Stimulated activated CD4-positive, alpha-beta T cell treated with anti-CD3 and anti-CD28 coated beads, TNF-alpha, amount 100 ng/mL, for 24 hours (primary cell): Measurements from ENCODE around the gene ASXL2.

Experiments used
- DNase-seq, 3 experiments: peaks; one replicate each; pipeline ENCODE4 v3.0.0-alpha.2; 2020; ENCODE audit warnings: low read depth in 3 of 3

The ASXL2 gene

DNA sequence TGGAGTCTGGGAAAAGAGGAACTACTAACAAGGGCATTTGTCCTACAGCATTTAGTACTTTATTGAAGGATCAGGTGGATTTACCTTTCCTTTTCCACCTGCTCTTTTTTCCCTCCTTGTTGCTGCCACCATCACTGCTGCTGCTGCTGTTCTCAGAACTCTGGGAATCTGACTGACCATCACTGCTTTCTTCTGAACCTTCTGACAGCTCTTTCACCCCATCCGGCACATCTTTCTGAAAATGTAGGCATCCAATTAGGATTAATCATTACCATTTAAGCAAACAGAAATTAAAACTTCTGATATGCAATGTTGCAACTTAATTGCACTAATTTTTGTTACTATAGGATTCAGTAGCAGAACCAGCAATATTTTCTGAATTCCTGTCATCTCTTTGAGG is 79.0 kb downstream of the ASXL2 start:
- no peak for DNase-seq

DNA sequence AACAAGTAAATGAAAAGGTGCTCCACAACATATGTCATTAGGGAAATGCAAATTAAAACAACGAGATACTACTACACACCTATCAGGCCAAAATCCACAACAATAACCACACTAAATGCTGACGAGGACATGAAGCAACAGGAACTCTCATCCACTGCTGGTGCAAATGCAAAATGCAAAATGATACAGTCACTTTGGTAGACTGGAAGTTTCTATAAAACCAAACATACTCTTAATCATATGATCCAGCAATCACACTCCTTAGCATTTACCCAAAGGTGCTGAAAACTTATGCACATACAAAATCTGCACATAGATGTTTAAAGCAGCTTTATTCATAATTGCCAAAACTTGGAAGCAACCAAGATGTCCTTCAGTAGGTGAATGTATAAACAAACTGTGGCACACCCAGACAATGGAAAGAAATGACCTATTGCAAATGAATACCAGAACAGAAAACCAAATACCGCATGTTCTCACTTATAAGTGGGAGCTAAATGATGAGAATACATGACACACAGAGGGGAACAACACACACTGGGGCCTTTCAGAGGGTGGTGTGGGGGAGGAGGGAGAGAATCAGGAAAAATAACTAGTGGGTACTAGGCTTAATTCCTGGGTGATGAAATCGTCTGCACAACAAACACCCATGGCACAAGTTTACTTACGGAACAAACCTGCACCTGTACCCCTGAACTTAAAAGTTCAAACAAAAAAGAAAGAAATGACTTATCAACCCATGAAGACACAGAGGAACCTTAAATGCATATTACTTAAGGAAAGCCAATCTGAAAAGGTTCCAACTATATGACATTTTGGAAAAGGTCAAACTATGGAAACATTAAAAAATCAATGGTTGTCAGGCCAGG is 80.4 kb downstream of the ASXL2 start:
- DNase-seq: no peak

DNA sequence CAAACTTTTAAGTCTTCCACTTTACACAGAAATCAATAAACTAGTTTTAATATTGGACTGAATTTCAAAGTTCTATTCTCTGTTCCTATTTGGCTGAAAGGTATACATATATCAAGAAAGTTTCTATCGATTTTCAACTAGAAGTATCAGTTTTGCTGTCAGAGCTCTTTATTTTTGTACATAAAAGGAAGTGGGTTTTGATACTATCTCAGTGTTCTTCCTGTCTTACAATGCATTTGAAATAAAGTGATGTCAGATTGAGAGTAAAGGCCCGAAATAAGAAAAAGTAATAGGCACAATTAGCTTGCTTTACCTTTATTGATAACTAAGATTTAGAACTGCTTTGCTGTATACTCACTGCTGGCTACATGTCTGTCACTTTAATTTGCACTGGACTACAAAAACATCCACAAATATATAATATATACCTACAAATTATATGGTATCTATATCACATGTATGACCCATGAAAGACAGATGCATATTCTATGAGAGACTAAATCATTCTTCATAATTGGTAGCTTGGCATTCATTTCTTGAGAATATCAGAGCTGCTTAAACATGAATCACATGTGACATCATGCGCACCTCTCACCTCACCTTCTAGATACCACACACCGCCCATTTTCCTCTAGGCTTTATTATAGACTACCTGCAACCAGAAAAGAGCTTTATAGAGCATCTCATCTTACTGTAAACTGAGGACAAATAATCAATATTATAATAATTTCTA is 83.6 kb downstream of the ASXL2 start:
- DNase-seq: no peak

DNA sequence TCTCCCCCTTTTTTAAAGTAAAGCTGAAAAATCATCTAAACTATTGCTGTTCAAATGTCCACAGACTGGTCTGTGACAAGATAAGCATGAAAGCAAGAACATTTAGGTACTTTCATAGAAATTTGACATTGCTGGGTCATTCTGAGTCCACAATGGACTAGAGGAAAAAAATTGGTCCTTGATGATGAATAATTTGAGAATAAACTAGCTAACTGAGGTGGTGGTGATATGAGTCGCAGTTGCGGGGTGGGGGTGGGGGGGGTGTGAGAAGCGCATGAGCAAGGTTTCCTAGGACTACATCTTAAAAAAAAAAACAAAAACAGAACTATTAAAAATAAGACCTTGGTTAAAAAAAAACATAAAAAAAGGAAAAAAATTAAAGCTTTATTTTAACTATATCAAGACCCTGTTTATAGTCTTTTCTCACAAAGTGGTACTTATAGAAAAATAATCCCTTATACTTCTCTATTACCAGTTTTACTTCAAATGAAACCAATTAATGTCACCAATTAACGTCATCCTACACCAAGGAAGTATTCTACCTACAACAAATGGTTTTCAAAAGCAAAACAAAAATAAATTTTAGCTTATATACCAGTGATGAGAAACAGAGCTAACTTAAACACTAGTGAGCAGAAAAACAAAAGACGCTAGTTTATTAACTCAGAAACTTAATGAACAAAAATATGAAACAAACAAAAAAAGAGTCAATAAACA is 88.1 kb downstream of the ASXL2 start:
- no peak for DNase-seq

DNA sequence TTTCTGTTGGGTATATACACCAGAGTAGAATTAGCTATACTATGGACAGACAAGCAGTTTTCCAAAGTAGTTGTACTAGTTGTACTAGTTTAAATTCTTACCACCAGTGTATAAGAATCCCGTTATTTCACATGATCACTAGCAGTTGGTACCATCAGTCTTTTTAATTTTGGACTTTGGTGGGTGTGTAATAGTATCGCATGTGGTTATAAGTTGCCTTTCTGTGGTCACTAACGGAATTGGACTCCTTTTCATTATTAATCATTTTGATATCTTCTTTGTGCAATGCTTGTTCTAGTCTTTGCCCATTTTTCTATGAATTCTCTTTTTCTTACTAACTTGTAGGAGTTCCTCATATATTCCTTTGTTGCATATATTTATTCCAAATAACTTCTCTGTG is 89.8 kb downstream of the ASXL2 start:
- no peak for DNase-seq

DNA sequence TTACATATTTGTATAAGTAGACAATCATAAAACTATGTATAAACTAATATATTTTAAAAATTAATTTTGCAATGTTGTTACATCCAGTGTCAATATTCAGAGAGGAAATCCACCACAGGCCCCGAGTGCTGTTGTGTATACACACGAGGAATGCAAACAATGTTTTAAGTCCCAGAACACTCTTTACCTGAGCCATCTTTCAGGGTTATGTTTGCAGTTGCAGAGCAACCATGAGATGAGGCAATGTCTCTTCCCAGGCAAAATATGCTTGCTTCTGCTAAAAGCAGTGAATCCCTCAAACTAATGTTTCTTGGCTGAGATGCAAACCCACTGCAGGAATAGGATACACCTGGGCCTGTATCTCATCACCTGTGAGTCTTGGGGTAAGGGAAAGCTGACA is 91.3 kb downstream of the ASXL2 start:
- no peak for DNase-seq

DNA sequence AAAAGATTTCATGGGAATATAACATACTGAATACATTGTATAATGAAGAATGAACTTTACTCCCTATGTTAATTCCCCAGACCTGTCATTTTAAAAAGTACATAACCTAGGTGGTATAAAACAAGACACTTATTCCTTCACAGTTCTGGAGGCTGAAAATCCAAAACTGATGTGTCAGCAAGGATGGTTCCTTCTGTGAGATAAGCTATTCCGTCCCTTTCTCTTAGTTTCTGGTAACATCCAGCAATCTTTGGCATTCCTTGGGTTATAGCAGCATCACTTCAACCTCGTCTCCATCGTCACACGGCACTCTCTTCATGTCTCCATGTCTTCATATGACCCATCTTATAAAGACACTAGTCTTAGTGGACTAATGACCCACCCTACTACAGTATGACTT is 93.9 kb downstream of the ASXL2 start:
- no peak for DNase-seq

DNA sequence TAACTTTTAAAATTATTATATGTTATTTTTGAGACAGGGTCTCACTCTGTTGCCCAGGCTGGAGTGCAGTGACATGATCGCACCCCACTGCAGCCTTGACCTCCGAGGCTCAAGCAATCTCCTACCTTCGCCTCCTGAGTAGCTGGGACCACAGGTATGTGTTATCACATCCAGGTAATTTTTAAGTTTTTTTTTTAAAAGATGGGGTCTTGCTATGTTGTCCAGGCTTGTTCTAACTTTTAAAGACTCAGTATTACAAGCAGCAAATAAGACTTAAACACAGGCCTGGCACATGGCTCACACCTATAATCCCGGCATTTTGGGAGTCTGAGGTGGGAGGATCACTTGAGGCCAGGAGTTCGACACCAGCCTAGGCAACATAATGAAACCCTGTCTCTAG is 101.2 kb downstream of the ASXL2 start:
- DNase-seq: no peak

DNA sequence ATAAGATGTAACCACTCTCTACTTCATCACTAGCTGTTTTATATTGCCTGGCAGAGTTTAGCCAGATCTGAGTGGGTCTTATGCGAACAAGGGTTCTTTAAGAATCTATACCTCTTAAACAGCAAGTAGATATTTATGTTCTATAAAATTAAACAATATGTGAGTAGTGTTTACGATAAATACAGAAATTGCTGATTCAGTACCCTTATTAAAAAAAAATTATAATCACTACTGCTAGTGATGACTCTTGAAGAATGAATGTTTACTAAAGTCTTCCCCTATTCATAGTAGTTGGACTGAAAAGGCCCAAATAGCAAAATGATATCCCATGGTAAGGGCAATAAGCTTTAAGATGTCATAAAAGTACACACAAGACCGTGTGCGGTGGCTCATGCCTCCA is 106.2 kb downstream of the ASXL2 start:
- no peak for DNase-seq

DNA sequence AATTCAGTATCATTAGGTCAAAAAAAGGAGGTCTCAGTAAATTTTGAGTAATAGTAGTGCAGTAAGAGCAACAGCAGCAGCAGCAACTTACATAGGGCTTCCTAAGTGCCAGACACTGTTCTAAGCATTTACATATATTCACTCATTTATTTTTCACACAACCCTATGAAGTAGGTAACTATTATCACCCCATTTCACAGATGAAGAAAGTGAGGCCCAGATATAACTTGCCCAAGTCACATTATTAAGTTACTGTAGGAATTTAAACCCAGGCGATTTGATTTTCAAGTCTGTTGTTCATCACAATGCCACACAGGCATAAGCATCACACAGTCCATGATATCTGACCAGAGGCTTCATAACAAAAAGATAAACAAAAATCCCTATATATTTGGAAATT is 114.7 kb downstream of the ASXL2 start:
- DNase-seq: no peak

DNA sequence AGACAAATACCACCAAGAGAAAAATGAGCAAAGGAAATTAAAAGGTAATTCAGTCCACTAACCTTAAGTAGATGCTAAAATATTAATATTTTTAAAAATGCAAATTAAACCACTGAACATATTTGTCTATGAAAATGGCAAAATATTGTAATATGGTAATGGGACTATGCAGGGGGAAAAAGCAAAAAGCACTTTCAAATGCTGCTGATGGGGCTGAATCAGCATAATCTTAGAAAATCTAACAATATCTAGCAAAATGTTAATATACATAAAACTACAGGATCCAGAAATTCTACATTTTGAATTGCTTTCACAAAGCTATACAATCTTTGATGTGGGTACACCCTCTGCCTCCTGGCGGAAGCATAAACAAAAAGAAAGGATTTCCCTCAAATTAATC is 118.0 kb downstream of the ASXL2 start:
- no peak for DNase-seq

DNA sequence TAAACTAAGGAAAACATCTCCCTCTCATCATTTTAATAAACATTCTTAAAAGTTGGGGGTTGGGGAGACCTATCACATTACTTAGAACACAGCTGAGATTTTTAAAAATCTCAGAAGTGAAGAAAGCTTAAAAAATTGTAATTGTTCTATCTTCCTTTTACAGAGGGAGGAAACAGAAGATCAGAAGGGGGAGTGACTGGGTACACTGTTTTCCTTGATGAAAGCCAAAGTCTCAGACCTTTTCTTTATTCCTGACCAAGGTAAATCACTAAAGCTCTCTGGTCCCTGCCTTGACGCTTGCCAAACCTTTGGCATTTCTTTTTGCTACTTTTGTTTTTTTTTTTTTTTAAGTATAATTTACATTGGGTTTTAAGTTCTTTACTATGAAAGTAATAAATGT is 119.9 kb downstream of the ASXL2 start:
- DNase-seq: no peak

DNA sequence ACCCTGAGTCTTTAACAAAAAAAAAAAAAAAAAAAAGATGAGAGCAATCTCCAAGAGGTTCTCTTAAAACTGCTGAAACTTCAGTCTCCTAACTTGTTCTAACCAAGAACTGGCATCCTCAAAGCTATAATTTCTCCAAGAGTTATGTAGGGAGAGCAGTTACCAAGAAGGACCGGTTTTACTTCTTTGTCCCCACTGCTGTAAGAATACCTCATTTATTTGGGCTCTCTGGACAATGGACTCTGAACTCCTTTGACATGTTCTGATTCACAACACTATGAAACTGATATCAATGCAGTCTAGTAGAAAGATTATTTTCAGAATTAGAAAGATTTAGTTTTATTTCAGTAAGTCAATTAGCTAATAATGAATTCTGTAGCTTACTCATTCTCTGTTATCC is 120.4 kb downstream of the ASXL2 start:
- no peak for DNase-seq

DNA sequence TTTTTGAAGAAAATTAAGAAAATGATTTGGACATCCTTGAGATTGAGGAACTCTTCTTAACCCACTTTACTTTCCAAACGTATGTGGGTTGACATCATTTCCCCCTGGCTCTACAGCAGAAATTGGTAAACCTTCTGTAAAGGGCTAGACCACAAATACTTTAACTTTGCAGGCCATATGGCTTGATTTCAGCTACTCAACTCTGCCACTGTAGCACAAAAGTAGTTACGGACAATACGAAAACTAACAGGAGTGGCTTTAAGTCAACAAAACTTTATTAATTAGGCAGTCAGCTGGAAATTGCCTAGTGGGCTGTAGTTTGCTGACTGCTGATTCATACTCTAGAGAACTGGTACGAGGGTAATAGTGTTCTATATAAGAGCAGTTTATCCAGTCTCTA is 121.8 kb downstream of the ASXL2 start:
- no peak for DNase-seq

DNA sequence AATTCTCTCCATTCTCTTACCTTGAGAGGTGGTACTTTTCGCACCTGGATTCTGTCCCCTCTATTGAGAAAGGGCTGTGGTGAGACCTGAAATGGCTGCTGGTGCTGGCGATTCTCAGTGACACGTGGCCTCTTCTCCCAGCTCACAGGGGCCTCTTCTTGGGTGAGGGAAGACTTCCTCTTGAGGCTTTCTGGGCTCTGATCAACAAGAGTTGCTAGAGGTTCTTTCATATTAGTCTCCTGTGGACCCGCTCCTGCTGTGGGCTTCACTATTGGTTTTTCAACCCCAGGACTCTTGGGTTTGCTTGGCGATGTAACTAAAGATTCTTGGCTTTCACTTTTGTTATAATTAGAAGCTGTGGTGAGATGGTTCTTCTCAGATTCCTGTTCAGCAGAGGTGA is 128.6 kb downstream of the ASXL2 start:
- no peak for DNase-seq

DNA sequence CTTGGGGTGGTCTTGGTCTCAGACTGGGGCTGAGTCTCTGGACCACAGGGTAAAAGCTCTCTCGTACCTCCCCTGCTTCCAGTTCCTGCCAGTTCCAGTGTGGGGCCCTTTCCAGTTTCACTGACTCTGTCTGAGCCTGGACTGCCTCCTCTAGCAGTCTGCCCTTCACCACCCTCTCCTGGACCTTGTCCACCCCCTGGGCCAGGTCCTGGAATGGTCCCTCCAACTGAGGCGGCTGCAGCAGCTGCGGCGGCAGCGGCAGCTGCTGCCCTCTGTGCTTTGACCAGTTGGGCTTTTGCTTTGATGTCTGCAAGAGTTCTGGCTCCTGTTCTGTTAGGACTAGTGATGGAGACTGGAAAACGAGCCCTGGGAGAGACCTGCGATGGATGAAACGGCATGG is 134.2 kb downstream of the ASXL2 start:
- DNase-seq: no peak

DNA sequence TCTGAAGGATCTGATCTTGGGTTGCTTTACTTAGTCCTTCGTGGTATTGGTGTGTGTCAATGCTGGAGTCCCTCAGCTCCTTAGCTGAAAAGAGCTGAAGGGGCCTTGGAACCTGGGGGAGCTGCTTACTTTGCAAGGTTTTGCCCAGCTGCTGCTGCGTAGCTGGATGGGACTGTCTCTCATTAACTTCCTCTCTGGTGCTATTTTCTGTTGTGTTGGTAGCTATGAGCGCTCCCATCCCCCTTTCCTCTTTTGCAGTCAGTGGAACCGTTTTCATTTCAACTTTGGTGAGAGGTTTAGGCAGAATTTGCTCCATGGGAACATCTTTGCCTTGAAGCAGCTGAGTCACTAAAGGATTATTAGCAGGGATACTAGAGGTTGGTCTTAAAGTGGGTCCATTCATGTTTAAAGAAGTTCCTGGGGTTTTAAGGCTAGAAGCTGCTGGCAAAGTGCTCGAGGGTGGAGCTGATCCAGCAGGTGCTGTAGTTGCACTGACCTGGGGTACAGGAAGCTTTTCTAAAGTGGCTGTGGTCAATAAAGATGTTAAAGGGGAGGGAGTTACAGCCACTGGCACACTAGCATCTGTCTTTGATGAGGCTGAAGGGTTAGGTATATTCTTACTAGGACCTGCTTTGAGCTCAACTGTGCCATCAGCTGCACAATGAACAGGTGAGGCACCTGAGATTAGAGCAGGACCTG is 135.0 kb downstream of the ASXL2 start:
- no peak for DNase-seq

DNA sequence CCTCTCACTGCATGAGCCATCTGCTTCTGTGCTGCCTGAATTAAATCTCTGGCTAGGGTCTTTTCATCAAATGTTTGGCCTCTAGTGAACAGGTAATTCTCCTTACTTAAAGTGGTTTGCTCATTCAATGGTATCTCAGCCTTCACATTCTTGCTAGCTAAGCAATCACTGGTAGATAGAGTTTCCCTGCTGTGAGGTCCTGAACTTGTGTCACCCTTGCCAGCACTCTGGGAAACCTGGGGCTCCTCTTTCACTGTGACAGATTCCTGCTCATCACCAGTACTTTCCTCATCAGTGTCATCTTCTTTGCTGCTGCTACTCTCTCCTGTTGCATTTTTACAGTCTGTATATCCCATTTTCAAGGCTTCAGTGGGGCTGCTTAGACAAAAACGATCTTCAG is 135.8 kb downstream of the ASXL2 start:
- no peak for DNase-seq

DNA sequence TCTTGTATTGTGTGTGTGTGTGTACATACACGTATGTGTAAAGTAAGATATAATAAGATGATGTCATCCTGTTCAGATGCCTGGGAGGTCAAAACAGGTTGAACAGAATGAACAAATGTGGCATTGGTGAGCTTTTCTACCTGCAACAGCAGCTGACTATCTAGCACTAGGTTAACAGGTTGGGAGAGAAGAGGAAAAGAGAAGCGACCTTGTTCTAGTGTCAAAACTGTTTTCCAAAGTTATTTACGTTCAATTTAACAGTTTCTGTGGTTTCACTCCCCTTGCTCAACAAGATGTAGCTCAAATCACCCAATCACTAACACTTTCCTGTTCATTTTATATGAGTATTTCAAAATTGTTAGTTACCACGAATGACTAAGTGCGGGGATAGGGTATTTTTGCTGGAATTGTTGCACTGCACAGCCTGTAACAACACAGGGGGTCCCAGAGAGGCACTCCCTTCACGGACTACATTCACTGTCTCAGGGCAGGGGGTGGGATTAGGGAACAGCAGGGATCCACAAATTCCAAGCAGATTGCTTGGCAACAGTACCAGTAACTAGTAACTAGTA is 137.4 kb downstream of the ASXL2 start:
- DNase-seq: no peak

DNA sequence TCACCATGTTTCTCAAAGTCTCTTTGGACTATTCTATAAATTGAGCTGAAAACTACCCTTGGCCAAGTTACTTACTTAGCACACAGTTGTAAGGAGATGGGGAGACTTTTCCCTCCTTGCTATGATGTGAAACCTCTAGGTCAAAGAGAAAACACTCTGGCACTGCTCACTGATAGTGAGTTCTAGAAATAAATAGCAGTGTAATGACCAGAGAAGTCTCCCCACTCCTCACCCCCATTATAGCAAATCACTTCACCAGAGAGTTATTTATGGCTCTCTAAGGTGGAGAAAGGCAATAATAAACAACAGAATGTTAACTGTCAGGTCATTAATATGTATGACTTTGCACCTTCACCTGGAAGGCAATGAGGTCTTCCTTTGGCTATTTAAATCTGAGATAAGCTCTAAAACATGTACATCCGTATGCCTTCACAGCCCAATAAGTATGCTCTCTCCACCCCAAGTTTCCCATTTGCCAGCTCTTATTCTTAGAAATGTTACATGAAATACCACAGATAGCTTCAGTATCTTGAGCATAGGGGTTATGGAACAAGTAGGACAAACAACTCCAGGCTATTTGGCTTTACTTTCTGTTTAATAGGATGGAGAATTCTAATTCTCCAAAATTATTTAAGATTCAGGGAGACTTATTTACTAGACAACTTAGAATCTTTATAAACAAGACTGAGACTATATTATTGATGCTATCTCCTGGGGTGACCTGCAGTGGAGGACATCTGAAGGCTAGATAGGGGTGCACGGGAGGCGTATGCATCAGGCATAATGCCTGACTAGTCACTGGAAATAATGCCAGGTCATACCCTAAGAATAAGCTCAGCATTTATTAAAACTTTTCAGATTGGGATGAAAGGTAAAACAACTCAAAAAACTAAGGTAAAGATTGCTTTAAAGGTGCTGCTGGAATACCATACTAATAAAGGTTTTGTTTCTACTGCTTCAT is 139.6 kb downstream of the ASXL2 start:
- no peak for DNase-seq
